OCI-LY1 (cell line): ENCODE data around the gene ELSPBP1.

ENCODE experiments used
- H2AFZ ChIP-seq: fragments of 200-600 bp; sonication (generic), shearing (Covaris generic); 2 replicates; pipeline ENCODE4 v1.6.0; 2014; ENCODE audit warnings: antibody characterized with exemption, mild to moderate bottlenecking, low read length
- H3F3A ChIP-seq: fragments of 200-600 bp; sonication (generic), shearing (Covaris generic); 2 replicates; pipeline ENCODE4 v1.6.0; 2014; ENCODE audit warnings: mild to moderate bottlenecking, antibody characterized with exemption, low read length, moderate library complexity; ENCODE audit not compliant: insufficient read depth
- H3K27ac ChIP-seq: fragments of 200-600 bp; sonication (generic); 2 replicates; pipeline ENCODE4 v1.5.1; 2014; ENCODE audit warnings: low read length, mixed run types, mild to moderate bottlenecking, low read depth; ENCODE audit not compliant: poor library complexity, severe bottlenecking
- H3K27me3 ChIP-seq: fragments of 200-600 bp; sonication (generic); 2 replicates; pipeline ENCODE4 v1.6.0; 2014; ENCODE audit warnings: antibody characterized with exemption, mild to moderate bottlenecking, low read length, moderate library complexity; ENCODE audit not compliant: insufficient read depth
- H3K36me3 ChIP-seq: fragments of 200-600 bp; sonication (generic); 2 replicates; pipeline ENCODE4 v1.6.1; 2014; ENCODE audit warnings: mild to moderate bottlenecking, antibody characterized with exemption, low read length, moderate library complexity, mixed read lengths; ENCODE audit not compliant: insufficient read depth
- H3K4me1 ChIP-seq: fragments of 200-600 bp; sonication (generic); 2 replicates; pipeline ENCODE4 v1.5.1; 2014; ENCODE audit warnings: mild to moderate bottlenecking, low read length, moderate library complexity; ENCODE audit not compliant: insufficient read depth, severe bottlenecking
- H3K4me2 ChIP-seq: fragments of 200-600 bp; sonication (generic), shearing (Covaris generic); 2 replicates; pipeline ENCODE4 v1.6.1; 2014; ENCODE audit warnings: low read length
- H3K4me3 ChIP-seq: fragments of 200-600 bp; sonication (generic); 2 replicates; pipeline ENCODE4 v1.5.1; 2014; ENCODE audit warnings: low read length, low read depth, mild to moderate bottlenecking, mixed read lengths; ENCODE audit not compliant: poor library complexity, severe bottlenecking
- H3K79me2 ChIP-seq: fragments of 200-600 bp; shearing (Covaris generic); 2 replicates; pipeline ENCODE4 v1.6.1; 2016; ENCODE audit warnings: mixed run types, low read length, mixed read lengths; ENCODE audit not compliant: insufficient read depth
- H3K9ac ChIP-seq: fragments of 200-600 bp; sonication (generic), shearing (Covaris generic); 2 replicates; pipeline ENCODE4 v1.6.1; 2014; ENCODE audit warnings: mild to moderate bottlenecking, low read length, mixed read lengths
- H3K9me2 ChIP-seq: fragments of 200-600 bp; sonication (generic), shearing (Covaris generic); 2 replicates; pipeline ENCODE4 v1.6.1; 2014; ENCODE audit warnings: low read depth, mild to moderate bottlenecking, low read length, mixed read lengths
- H3K9me3 ChIP-seq: fragments of 200-600 bp; shearing (Covaris generic); 2 replicates; pipeline ENCODE4 v1.6.1; 2014; ENCODE audit warnings: low read length, mixed read lengths
- H4K20me1 ChIP-seq: fragments of 200-600 bp; sonication (generic), shearing (Covaris generic); 2 replicates; pipeline ENCODE4 v1.6.0; 2016; ENCODE audit warnings: mild to moderate bottlenecking, low read length; ENCODE audit not compliant: insufficient read depth
- EZH2 ChIP-seq: fragments of 200-600 bp; sonication (generic), shearing (Covaris generic); IDR thresholded peaks from 2 replicates; pipeline ENCODE4 v1.8.0; 2017; ENCODE audit warnings: borderline replicate concordance, mixed run types, mild to moderate bottlenecking, antibody characterized with exemption, low read length, moderate library complexity, mixed read lengths
- TF ChIP-seq, protein P1 (sequence below): fragments of 200-600 bp; sonication (generic), shearing (Covaris generic); IDR thresholded peaks from 2 replicates; pipeline ENCODE4 v1.5.1; 2017; ENCODE audit warnings: mild to moderate bottlenecking, antibody characterized with exemption, low read length, moderate library complexity, mixed read lengths

ELSPBP1 gene

GRCh38 chr19:48060381-48060780, 65.9 kb downstream of the ELSPBP1 start:
- H2AFZ ChIP-seq = no peak overlapping the region
- H4K20me1 ChIP-seq = no peaks in the 10 kb centered on the region
- H3K4me3 ChIP-seq = no peak overlapping the region
- no peaks in the 10 kb centered on the region for H3K9me3 ChIP-seq
- no peaks in the 10 kb centered on the region for H3K4me1 ChIP-seq
- H3K27me3 ChIP-seq = no peaks in the 10 kb centered on the region
- no peaks in the 10 kb centered on the region for H3K36me3 ChIP-seq
- no peak overlapping the region for H3K27ac ChIP-seq
- no peak for TF ChIP-seq EZH2
- TF ChIP-seq, protein P1, sequence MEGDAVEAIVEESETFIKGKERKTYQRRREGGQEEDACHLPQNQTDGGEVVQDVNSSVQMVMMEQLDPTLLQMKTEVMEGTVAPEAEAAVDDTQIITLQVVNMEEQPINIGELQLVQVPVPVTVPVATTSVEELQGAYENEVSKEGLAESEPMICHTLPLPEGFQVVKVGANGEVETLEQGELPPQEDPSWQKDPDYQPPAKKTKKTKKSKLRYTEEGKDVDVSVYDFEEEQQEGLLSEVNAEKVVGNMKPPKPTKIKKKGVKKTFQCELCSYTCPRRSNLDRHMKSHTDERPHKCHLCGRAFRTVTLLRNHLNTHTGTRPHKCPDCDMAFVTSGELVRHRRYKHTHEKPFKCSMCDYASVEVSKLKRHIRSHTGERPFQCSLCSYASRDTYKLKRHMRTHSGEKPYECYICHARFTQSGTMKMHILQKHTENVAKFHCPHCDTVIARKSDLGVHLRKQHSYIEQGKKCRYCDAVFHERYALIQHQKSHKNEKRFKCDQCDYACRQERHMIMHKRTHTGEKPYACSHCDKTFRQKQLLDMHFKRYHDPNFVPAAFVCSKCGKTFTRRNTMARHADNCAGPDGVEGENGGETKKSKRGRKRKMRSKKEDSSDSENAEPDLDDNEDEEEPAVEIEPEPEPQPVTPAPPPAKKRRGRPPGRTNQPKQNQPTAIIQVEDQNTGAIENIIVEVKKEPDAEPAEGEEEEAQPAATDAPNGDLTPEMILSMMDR = no peak
- no peak overlapping the region for H3K4me2 ChIP-seq
- H3K9ac ChIP-seq = no peak overlapping the region
- H3K9me2 ChIP-seq = no peaks in the 10 kb centered on the region
- H3F3A ChIP-seq = no peaks in the 10 kb centered on the region
- no peaks in the 10 kb centered on the region for H3K79me2 ChIP-seq

- Histone ChIP-seq H3K9ac (no peak overlapping the region), H4K20me1 (no peaks in the 10 kb centered on the region), H3K79me2 (no peaks in the 10 kb centered on the region), H3K4me2 (no peak overlapping the region), H3K9me3 (no peaks in the 10 kb centered on the region), H3F3A (no peaks in the 10 kb centered on the region), H3K9me2 (no peaks in the 10 kb centered on the region), H2AFZ (no peak overlapping the region), H3K4me1 (no peaks in the 10 kb centered on the region), H3K36me3 (no peaks in the 10 kb centered on the region), H3K4me3 (no peak overlapping the region), H3K27me3 (no peaks in the 10 kb centered on the region), H3K27ac (no peak overlapping the region)
- TF ChIP-seq, protein P1 = no peak
- no peak for TF ChIP-seq EZH2
Measured at GRCh38 chr19:48061401-48062344, 67.2 kb downstream of the ELSPBP1 start.

- H3K9me2 ChIP-seq = no peaks in the 10 kb centered on the region
- no peaks in the 10 kb centered on the region for H3F3A ChIP-seq
- no peaks in the 10 kb centered on the region for H3K79me2 ChIP-seq
- TF ChIP-seq, protein P1 = no peak
- no peak for TF ChIP-seq EZH2
- H3K27me3 ChIP-seq = no peaks in the 10 kb centered on the region
- H3K4me3 ChIP-seq = no peak overlapping the region
- no peaks in the 10 kb centered on the region for H3K4me1 ChIP-seq
- H3K36me3 ChIP-seq = no peaks in the 10 kb centered on the region
- no peak overlapping the region for H3K9ac ChIP-seq
- no peaks in the 10 kb centered on the region for H4K20me1 ChIP-seq
- H3K27ac ChIP-seq = no peak overlapping the region
- H3K4me2 ChIP-seq = no peak overlapping the region
- no peak overlapping the region for H2AFZ ChIP-seq
- no peaks in the 10 kb centered on the region for H3K9me3 ChIP-seq
Measured at GRCh38 chr19:48064509-48064908, 70.1 kb downstream of the ELSPBP1 start.
